SK-N-SH (cell line): ENCODE results near the gene THBS3. TPM values are rescaled to one million over a fixed set of nuclear protein-coding genes. Genes with fewer than 3 reads are reported as not detected.

Source experiments
- CTCF ChIA-PET: fragments of 300-600, 350-600 bp; formaldehyde crosslinking; extraction: SDS; loops from one replicate; lab custom pipeline; 2021; lab: Yijun Ruan, JAX
- POLR2A ChIA-PET: fragments of 350-600 bp; sonication (Branson Sonifier 250); formaldehyde crosslinking; extraction: SDS; loops from one replicate; lab custom pipeline; 2020; ENCODE audit warnings: antibody characterized with exemption, inconsistent platforms; lab: Yijun Ruan, JAX
- DNase-seq: peaks from one replicate; pipeline ENCODE4 v3.0.0; 2012
- H2AFZ ChIP-seq: fragments of 200-600 bp; sonication (generic); 2 replicates; pipeline ENCODE4 v1.8.1; 2016; ENCODE audit warnings: antibody characterized with exemption, mild to moderate bottlenecking, low read depth
- H3F3A ChIP-seq: fragments of 200-600 bp; sonication (generic); replicated peaks from 2 replicates; pipeline ENCODE3; 2016; ENCODE audit warnings: antibody characterized with exemption, mild to moderate bottlenecking; ENCODE audit not compliant: insufficient read depth
- H3K27ac ChIP-seq, 2 experiments: fragments of 200-500 bp in 1 of 2; fragments of 200-600 bp in 1 of 2; sonication (Bioruptor generic) in 1 of 2; sonication (generic), shearing (Covaris generic) in 1 of 2; 2 replicates each; pipeline versions ENCODE4 v1.5.1 to v1.6.1; 2014 to 2016; ENCODE audit warnings: low read depth in 2 of 2, inconsistent platforms in 1 of 2, low read length in 1 of 2, mild to moderate bottlenecking in 1 of 2, mixed read lengths in 1 of 2
- H3K27me3 ChIP-seq: fragments of 200-600 bp; sonication (generic), shearing (Covaris generic); 2 replicates; pipeline ENCODE4 v1.6.1; 2016; ENCODE audit warnings: mixed run types; ENCODE audit not compliant: insufficient read depth
- H3K36me3 ChIP-seq, 2 experiments: fragments of 200-500 bp in 1 of 2; fragments of 200-600 bp in 1 of 2; sonication (Bioruptor generic) in 1 of 2; sonication (generic) in 1 of 2; replicated peaks in 1 of 2; 2 replicates each; pipeline versions ENCODE3 to v1.5.1; 2014 to 2016; ENCODE audit warnings: low read length in 1 of 2, mild to moderate bottlenecking in 1 of 2; ENCODE audit not compliant: insufficient read depth in 2 of 2, control insufficient read depth in 1 of 2
- H3K4me1 ChIP-seq, 2 experiments: fragments of 200-500 bp in 1 of 2; fragments of 200-600 bp in 1 of 2; sonication (Bioruptor generic) in 1 of 2; sonication (generic), shearing (Covaris generic) in 1 of 2; 2 replicates each; pipeline versions ENCODE4 v1.5.1 to v1.6.1; 2014 to 2016; ENCODE audit warnings: low read depth in 1 of 2, low read length in 1 of 2, mixed run types in 1 of 2; ENCODE audit not compliant: insufficient read depth in 2 of 2, control insufficient read depth in 1 of 2
- H3K4me2 ChIP-seq: fragments of 200-600 bp; sonication (generic), shearing (Covaris generic); 2 replicates; pipeline ENCODE4 v1.6.1; 2017; ENCODE audit warnings: mixed run types
- H3K4me3 ChIP-seq, 2 experiments: fragments of 200-500 bp in 1 of 2; fragments of 200-600 bp in 1 of 2; sonication (Bioruptor generic) in 1 of 2; sonication (generic), shearing (Covaris generic) in 1 of 2; 2 replicates each; pipeline versions ENCODE4 v1.5.1 to v1.8.1; 2014 to 2016; ENCODE audit warnings: low read depth in 2 of 2, inconsistent platforms in 1 of 2, low read length in 1 of 2, mild to moderate bottlenecking in 1 of 2, mixed read lengths in 1 of 2, moderate library complexity in 1 of 2
- H3K79me2 ChIP-seq: fragments of 200-600 bp; sonication (generic); 2 replicates; pipeline ENCODE4 v1.8.1; 2017; ENCODE audit warnings: mild to moderate bottlenecking; ENCODE audit not compliant: insufficient read depth
- H3K9ac ChIP-seq: fragments of 200-600 bp; sonication (generic); 2 replicates; pipeline ENCODE4 v1.6.1; 2017; ENCODE audit warnings: mixed run types
- H3K9me2 ChIP-seq: fragments of 200-600 bp; sonication (generic); 2 replicates; pipeline ENCODE4 v1.6.1; 2017; ENCODE audit warnings: mixed run types
- H3K9me3 ChIP-seq: fragments of 200-600 bp; sonication (generic); 2 replicates; pipeline ENCODE4 v1.6.1; 2017; ENCODE audit warnings: mixed run types, mild to moderate bottlenecking, moderate library complexity
- H4K20me1 ChIP-seq: fragments of 200-600 bp; sonication (generic); 2 replicates; pipeline ENCODE4 v1.6.1; 2017; ENCODE audit warnings: mild to moderate bottlenecking, mixed run types; ENCODE audit not compliant: insufficient read depth
- CHD2 ChIP-seq: fragments of 150-350 bp; IDR thresholded peaks from 2 replicates; pipeline ENCODE4 v1.6.1; 2018; ENCODE audit warnings: low read length; ENCODE audit not compliant: partially characterized antibody
- ELF1 ChIP-seq: IDR thresholded peaks from 2 replicates; pipeline ENCODE4 v1.4.0; 2012
- EZH2phosphoT487 ChIP-seq: fragments of 200-600 bp; sonication (generic); IDR thresholded peaks from 2 replicates; pipeline ENCODE4 v1.6.1; 2017; ENCODE audit warnings: low read depth, mixed run types, mild to moderate bottlenecking, antibody characterized with exemption, moderate library complexity, borderline replicate concordance
- FOSL2 ChIP-seq: IDR thresholded peaks from 2 replicates; pipeline ENCODE4 v1.4.0; 2012; ENCODE audit warnings: low read depth, mild to moderate bottlenecking, moderate library complexity, borderline replicate concordance
- FOXM1 ChIP-seq: IDR thresholded peaks from 2 replicates; pipeline ENCODE4 v1.4.0; 2012; ENCODE audit warnings: low read depth, mild to moderate bottlenecking
- GABPA ChIP-seq: IDR thresholded peaks from 2 replicates; pipeline ENCODE4 v1.4.0; 2012; ENCODE audit warnings: low read depth, mild to moderate bottlenecking
- GATA2 ChIP-seq: sonication (generic); formaldehyde crosslinking; IDR thresholded peaks from 2 replicates; pipeline ENCODE4 v1.5.0; 2020; ENCODE audit warnings: mild to moderate bottlenecking, missing genetic modification reagents
- JUND ChIP-seq: IDR thresholded peaks from 2 replicates; pipeline ENCODE4 v1.4.0; 2012
- MEF2A ChIP-seq: IDR thresholded peaks from 2 replicates; pipeline ENCODE4 v1.4.0; 2012; ENCODE audit warnings: low read depth, borderline replicate concordance
- MXI1 ChIP-seq: IDR thresholded peaks from 2 replicates; pipeline ENCODE4 v1.6.1; 2012; ENCODE audit warnings: mild to moderate bottlenecking, low read depth, low read length, improper control_type of control experiment
- NFIC ChIP-seq: IDR thresholded peaks from 2 replicates; pipeline ENCODE4 v1.4.0; 2012; ENCODE audit warnings: borderline replicate concordance
- NRF1 ChIP-seq: IDR thresholded peaks from 2 replicates; pipeline ENCODE4 v1.6.1; 2012; ENCODE audit warnings: low read depth, mild to moderate bottlenecking, low read length
- POLR2AphosphoS5 ChIP-seq: IDR thresholded peaks from 2 replicates; pipeline ENCODE4 v1.6.1; 2012; ENCODE audit warnings: low read depth, low read length
- RFX5 ChIP-seq: IDR thresholded peaks from 2 replicates; pipeline ENCODE4 v1.6.1; 2012; ENCODE audit warnings: mild to moderate bottlenecking, improper control_type of control experiment, low read length
- RXRA ChIP-seq: IDR thresholded peaks from 2 replicates; pipeline ENCODE4 v1.4.0; 2012; ENCODE audit warnings: low read depth, mild to moderate bottlenecking, borderline replicate concordance
- SIN3A ChIP-seq: IDR thresholded peaks from 2 replicates; pipeline ENCODE4 v1.6.1; 2012; ENCODE audit warnings: low read depth, mild to moderate bottlenecking, low read length, moderate library complexity, borderline replicate concordance
- SMC3 ChIP-seq: IDR thresholded peaks from 2 replicates; pipeline ENCODE4 v1.6.1; 2012; ENCODE audit warnings: low read depth, low read length, improper control_type of control experiment
- TCF12 ChIP-seq: IDR thresholded peaks from 2 replicates; pipeline ENCODE4 v1.4.0; 2012
- YY1 ChIP-seq: IDR thresholded peaks from 2 replicates; pipeline ENCODE4 v1.4.0; 2012; ENCODE audit warnings: low read depth, mild to moderate bottlenecking
- WGBS: methylation state at CpG from one replicate; pipeline ENCODE4 v1.1.6; 2017; ENCODE audit warnings: low lambda C conversion rate; 5-methylcytosine and 5-hydroxymethylcytosine counted together
- polyA plus RNA-seq, 3 experiments: library from polyadenylated mRNA; depleted of rRNA; stranded (reverse); fragments of >200 nt; gene quantifications; 2 replicates each; pipeline ENCODE4 v1.2.3, GENCODE V29; 2012
- TF ChIP-seq, protein P1 (sequence below): fragments of 200-600 bp; sonication (generic); IDR thresholded peaks from 2 replicates; pipeline ENCODE4 v1.6.1; 2017; ENCODE audit warnings: antibody characterized with exemption, mild to moderate bottlenecking, moderate library complexity
- TF ChIP-seq, protein P2 (sequence below): IDR thresholded peaks from 2 replicates; pipeline ENCODE4 v1.6.1; 2012; ENCODE audit warnings: mild to moderate bottlenecking, low read depth, low read length, moderate library complexity
- TF ChIP-seq, protein P3 (sequence below): fragments of 150-350 bp; IDR thresholded peaks from 2 replicates; pipeline ENCODE4 v1.6.1; 2017; ENCODE audit warnings: antibody characterized with exemption, low read length, low read depth, borderline replicate concordance
- TF ChIP-seq, protein P4 (sequence below): IDR thresholded peaks from 2 replicates; pipeline ENCODE4 v1.4.0; 2012; ENCODE audit warnings: low read depth, borderline replicate concordance
- TF ChIP-seq, protein P5 (sequence below): IDR thresholded peaks from 2 replicates; pipeline ENCODE4 v1.4.0; 2012; ENCODE audit warnings: low read depth, borderline replicate concordance

Gene THBS3
- polyA plus RNA-seq, 1 of the 3 experiments (the other 2 are of a cell fraction) = 124 TPM

DNA sequence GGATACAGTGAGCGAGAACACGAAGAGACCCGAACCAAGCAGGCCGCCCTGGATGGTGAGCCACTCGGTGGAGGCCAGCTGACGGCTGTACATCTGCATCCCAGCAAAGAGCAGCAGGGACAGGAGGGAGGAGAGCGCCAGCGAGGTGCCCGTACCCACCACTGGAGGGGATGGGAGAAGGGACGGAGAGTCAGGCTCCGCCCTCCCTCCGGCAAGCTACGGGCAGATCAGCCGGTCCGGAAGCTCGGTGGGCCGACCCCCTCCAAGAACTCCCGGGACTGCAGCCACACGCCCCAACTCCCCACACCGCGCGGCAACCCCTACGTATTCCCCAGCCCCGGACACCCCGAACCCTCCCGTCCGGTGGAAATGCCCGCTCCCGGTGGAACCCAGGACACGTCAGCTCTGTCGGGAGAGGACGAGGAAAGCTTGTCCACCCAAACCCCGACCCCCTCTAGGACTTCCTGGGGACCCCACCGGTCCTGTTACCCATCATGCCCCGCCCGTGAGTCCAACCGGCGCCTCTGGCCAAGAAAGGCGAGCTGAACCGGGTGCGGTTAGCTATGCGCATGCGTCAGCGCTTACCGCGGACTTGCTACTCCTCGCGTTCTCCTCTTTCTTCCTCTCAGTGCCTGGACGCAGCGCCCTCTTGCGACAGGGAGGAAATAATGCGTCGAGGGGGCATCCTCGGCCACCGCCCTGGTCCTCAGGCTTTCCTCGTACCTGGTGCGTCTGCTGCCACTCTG, 34.8 kb downstream of the THBS3 start, which contains the start of gene KRTCAP2:
Gene KRTCAP2 (minus strand): TSS at position 573 of the 746 bp plus-strand sequence. CDS start 80 bp downstream, at position 493.
- Histone ChIP-seq H3K9me2 (no peaks in the 10 kb centered on the region), H3F3A (peaks cover 48% of the 10 kb centered on the region), H3K4me2 (peak within 1 kb of the TSS; percentile 94), H2AFZ (peak within 1 kb of the TSS; percentile 80), H3K4me1 (peaks cover 0 to 33% of the 10 kb centered on the region in 2 experiments; a peak in 3 of 4 replicates), H3K27me3 (no peaks in the 10 kb centered on the region), H3K9ac (peak within 1 kb of the TSS; percentile 96), H3K27ac (peak within 1 kb of the TSS; percentile 92), H3K36me3 (peaks cover 19 to 32% of the 10 kb centered on the region in 2 experiments), H3K79me2 (peaks cover 41% of the 10 kb centered on the region), H3K9me3 (no peaks in the 10 kb centered on the region), H3K4me3 (peak within 1 kb of the TSS; percentile 75 to 93), H4K20me1 (no peaks in the 10 kb centered on the region)
- DNase-seq = peak; percentile 94
- ChIA-PET CTCF (interaction anchor here (0.6 to 14.8 kb wide), 45 partner anchors 8 to 585 kb away, joined by 3 to 496 read pairs (median 4); partner anchors contain the start of genes ADAM15, DPM3, EFNA1 and ENTREP3), POLR2A (interaction anchor here (0.7 to 1.6 kb wide), 8 partner anchors 21 to 122 kb away, joined by 3 to 12 read pairs (median 4); partner anchors contain the start of genes ADAM15, CLK2, DPM3 and SLC50A1)
- WGBS = 2% methylated on average over 12 of the region's 57 CpGs
- TF ChIP-seq SIN3A = peak; percentile 82; the same call in 1 of the 2 replicates
- TF ChIP-seq RXRA = no peak
- no peak for TF ChIP-seq FOXM1
- TF ChIP-seq, protein P1, sequence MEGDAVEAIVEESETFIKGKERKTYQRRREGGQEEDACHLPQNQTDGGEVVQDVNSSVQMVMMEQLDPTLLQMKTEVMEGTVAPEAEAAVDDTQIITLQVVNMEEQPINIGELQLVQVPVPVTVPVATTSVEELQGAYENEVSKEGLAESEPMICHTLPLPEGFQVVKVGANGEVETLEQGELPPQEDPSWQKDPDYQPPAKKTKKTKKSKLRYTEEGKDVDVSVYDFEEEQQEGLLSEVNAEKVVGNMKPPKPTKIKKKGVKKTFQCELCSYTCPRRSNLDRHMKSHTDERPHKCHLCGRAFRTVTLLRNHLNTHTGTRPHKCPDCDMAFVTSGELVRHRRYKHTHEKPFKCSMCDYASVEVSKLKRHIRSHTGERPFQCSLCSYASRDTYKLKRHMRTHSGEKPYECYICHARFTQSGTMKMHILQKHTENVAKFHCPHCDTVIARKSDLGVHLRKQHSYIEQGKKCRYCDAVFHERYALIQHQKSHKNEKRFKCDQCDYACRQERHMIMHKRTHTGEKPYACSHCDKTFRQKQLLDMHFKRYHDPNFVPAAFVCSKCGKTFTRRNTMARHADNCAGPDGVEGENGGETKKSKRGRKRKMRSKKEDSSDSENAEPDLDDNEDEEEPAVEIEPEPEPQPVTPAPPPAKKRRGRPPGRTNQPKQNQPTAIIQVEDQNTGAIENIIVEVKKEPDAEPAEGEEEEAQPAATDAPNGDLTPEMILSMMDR = peak; percentile 91
- TF ChIP-seq NFIC = no peak; the same call in 1 of the 2 replicates
- TF ChIP-seq ELF1 = peak; percentile 69
- TF ChIP-seq, protein P2, sequence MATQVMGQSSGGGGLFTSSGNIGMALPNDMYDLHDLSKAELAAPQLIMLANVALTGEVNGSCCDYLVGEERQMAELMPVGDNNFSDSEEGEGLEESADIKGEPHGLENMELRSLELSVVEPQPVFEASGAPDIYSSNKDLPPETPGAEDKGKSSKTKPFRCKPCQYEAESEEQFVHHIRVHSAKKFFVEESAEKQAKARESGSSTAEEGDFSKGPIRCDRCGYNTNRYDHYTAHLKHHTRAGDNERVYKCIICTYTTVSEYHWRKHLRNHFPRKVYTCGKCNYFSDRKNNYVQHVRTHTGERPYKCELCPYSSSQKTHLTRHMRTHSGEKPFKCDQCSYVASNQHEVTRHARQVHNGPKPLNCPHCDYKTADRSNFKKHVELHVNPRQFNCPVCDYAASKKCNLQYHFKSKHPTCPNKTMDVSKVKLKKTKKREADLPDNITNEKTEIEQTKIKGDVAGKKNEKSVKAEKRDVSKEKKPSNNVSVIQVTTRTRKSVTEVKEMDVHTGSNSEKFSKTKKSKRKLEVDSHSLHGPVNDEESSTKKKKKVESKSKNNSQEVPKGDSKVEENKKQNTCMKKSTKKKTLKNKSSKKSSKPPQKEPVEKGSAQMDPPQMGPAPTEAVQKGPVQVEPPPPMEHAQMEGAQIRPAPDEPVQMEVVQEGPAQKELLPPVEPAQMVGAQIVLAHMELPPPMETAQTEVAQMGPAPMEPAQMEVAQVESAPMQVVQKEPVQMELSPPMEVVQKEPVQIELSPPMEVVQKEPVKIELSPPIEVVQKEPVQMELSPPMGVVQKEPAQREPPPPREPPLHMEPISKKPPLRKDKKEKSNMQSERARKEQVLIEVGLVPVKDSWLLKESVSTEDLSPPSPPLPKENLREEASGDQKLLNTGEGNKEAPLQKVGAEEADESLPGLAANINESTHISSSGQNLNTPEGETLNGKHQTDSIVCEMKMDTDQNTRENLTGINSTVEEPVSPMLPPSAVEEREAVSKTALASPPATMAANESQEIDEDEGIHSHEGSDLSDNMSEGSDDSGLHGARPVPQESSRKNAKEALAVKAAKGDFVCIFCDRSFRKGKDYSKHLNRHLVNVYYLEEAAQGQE = no peak
- TF ChIP-seq TCF12 = no peak; the same call in 1 of the 2 replicates
- TF ChIP-seq GATA2 = no peak
- TF ChIP-seq NRF1 = peak; percentile 95
- no peak for TF ChIP-seq SMC3
- TF ChIP-seq FOSL2 = no peak
- TF ChIP-seq GABPA = peak; percentile 70
- TF ChIP-seq RFX5 = no peak
- no peak for TF ChIP-seq MEF2A
- no peak for TF ChIP-seq EZH2phosphoT487
- no peak for TF ChIP-seq JUND
- peak; percentile 94 for TF ChIP-seq POLR2AphosphoS5
- TF ChIP-seq YY1 = no peak
- TF ChIP-seq MXI1 = peak; percentile 49; the same call in 1 of the 2 replicates
- TF ChIP-seq, protein P3, sequence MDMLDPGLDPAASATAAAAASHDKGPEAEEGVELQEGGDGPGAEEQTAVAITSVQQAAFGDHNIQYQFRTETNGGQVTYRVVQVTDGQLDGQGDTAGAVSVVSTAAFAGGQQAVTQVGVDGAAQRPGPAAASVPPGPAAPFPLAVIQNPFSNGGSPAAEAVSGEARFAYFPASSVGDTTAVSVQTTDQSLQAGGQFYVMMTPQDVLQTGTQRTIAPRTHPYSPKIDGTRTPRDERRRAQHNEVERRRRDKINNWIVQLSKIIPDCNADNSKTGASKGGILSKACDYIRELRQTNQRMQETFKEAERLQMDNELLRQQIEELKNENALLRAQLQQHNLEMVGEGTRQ = no peak
- peak; percentile 89 for TF ChIP-seq CHD2
- TF ChIP-seq, protein P4, sequence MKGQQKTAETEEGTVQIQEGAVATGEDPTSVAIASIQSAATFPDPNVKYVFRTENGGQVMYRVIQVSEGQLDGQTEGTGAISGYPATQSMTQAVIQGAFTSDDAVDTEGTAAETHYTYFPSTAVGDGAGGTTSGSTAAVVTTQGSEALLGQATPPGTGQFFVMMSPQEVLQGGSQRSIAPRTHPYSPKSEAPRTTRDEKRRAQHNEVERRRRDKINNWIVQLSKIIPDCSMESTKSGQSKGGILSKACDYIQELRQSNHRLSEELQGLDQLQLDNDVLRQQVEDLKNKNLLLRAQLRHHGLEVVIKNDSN = no peak; the same call in 1 of the 2 replicates
- TF ChIP-seq, protein P5, sequence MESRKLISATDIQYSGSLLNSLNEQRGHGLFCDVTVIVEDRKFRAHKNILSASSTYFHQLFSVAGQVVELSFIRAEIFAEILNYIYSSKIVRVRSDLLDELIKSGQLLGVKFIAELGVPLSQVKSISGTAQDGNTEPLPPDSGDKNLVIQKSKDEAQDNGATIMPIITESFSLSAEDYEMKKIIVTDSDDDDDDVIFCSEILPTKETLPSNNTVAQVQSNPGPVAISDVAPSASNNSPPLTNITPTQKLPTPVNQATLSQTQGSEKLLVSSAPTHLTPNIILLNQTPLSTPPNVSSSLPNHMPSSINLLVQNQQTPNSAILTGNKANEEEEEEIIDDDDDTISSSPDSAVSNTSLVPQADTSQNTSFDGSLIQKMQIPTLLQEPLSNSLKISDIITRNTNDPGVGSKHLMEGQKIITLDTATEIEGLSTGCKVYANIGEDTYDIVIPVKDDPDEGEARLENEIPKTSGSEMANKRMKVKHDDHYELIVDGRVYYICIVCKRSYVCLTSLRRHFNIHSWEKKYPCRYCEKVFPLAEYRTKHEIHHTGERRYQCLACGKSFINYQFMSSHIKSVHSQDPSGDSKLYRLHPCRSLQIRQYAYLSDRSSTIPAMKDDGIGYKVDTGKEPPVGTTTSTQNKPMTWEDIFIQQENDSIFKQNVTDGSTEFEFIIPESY = peak; percentile 70; the same call in 1 of the 2 replicates
